Colonic mucosa (tissue), 4 donors: ENCODE measurements around the gene JAG2. TPM values are rescaled to one million over a fixed set of nuclear protein-coding genes. Genes with fewer than 3 reads are reported as not detected.

Source experiments
- DNase-seq: peaks from one replicate; pipeline ENCODE4 v3.0.0-alpha.2; 2020
- H3K27ac ChIP-seq: fragments of 200-600 bp; one replicate; pipeline ENCODE4 v1.8.0; 2021
- H3K27me3 ChIP-seq: fragments of 200-600 bp; one replicate; pipeline ENCODE4 v1.8.0; 2021
- H3K36me3 ChIP-seq: fragments of 200-600 bp; one replicate; pipeline ENCODE4 v1.8.0; 2021
- H3K4me1 ChIP-seq: fragments of 200-600 bp; one replicate; pipeline ENCODE4 v1.8.0; 2021; ENCODE audit warnings: mild to moderate bottlenecking
- H3K4me3 ChIP-seq: fragments of 200-600 bp; one replicate; pipeline ENCODE4 v1.8.0; 2021
- H3K9ac ChIP-seq, 2 donors: one replicate each; pipeline ENCODE4 v1.7.0; 2013; ENCODE audit warnings: control low read depth in 2 of 2, low read depth in 2 of 2, low read length in 2 of 2
- H3K9me3 ChIP-seq: fragments of 200-600 bp; one replicate; pipeline ENCODE4 v1.8.0; 2021
- CTCF ChIP-seq: fragments of 200-600 bp; IDR thresholded peaks from one replicate; pipeline ENCODE4 v1.8.0; 2022; ENCODE audit warnings: antibody characterized with exemption, mild to moderate bottlenecking
- intact Hi-C: fragments of 100-400 bp; cut with DNase I; formaldehyde crosslinking; loops from one replicate; pipeline ENCODE4 v1.14.1; 2022
- total RNA-seq, 2 donors: library from RNA; stranded (reverse); fragmentation: NEBNext Ultra II Directional in 1 of 2; extraction: Animal tissue kit (Norgen Biotek cat#: 25700) in 1 of 2; gene quantifications; one replicate each; pipeline ENCODE4 v1.2.1, GENCODE V29; 2021
- donor health status: healthy.
- donor health status: DM: no; HTN: no; CAD: no.
- donor health status: DM: no; HTN: no; CAD: no.

Gene JAG2
- total RNA-seq, 2 donors from 2014 or later = 8.2 to 11.0 TPM

GRCh38 chr14:105213361-105213760 is 44.8 kb upstream of the JAG2 start:
- H3K9ac ChIP-seq = no peak overlapping the region
- H3K4me3 ChIP-seq = no peak overlapping the region
- TF ChIP-seq CTCF = no peak
- no peaks in the 10 kb centered on the region for H3K9me3 ChIP-seq
- intact Hi-C loops = no loop called here
- no peak overlapping the region for H3K27ac ChIP-seq
- no peaks in the 10 kb centered on the region for H3K27me3 ChIP-seq
- no peak for DNase-seq
- no peaks in the 10 kb centered on the region for H3K36me3 ChIP-seq
- H3K4me1 ChIP-seq = no peaks in the 10 kb centered on the region

- Histone ChIP-seq H3K27me3 (no peaks in the 10 kb centered on the region), H3K4me1 (no peaks in the 10 kb centered on the region), H3K9ac (no peak overlapping the region), H3K4me3 (no peak overlapping the region), H3K27ac (no peak overlapping the region), H3K9me3 (no peaks in the 10 kb centered on the region), H3K36me3 (no peaks in the 10 kb centered on the region)
- intact Hi-C loops = no loop called here
- DNase-seq = no peak
- TF ChIP-seq CTCF = no peak
These were observed 44.1 kb upstream of the JAG2 start for GRCh38 chr14:105212541-105213300.

- H3K27ac ChIP-seq = no peak overlapping the region
- no peak for TF ChIP-seq CTCF
- no peak for DNase-seq
- no peaks in the 10 kb centered on the region for H3K36me3 ChIP-seq
- intact Hi-C loops = no loop called here
- H3K27me3 ChIP-seq = no peaks in the 10 kb centered on the region
- no peak overlapping the region for H3K4me3 ChIP-seq
- no peaks in the 10 kb centered on the region for H3K4me1 ChIP-seq
- H3K9ac ChIP-seq = no peak overlapping the region
- H3K9me3 ChIP-seq = no peaks in the 10 kb centered on the region
These were observed 43.1 kb upstream of the JAG2 start for GRCh38 chr14:105211758-105212089.

- no peak for DNase-seq
- H3K27me3 ChIP-seq = no peaks in the 10 kb centered on the region
- intact Hi-C loops = no loop called here
- H3K36me3 ChIP-seq = no peaks in the 10 kb centered on the region
- H3K4me3 ChIP-seq = no peak overlapping the region
- no peak overlapping the region for H3K9ac ChIP-seq
- TF ChIP-seq CTCF = no peak
- no peaks in the 10 kb centered on the region for H3K4me1 ChIP-seq
- no peaks in the 10 kb centered on the region for H3K9me3 ChIP-seq
- no peak overlapping the region for H3K27ac ChIP-seq
These were observed 42.6 kb upstream of the JAG2 start for GRCh38 chr14:105211086-105211757.

- Histone ChIP-seq H3K4me1 (no peaks in the 10 kb centered on the region), H3K27me3 (no peaks in the 10 kb centered on the region), H3K9me3 (no peaks in the 10 kb centered on the region), H3K9ac (no peak overlapping the region), H3K4me3 (no peak overlapping the region), H3K27ac (no peak overlapping the region), H3K36me3 (no peaks in the 10 kb centered on the region)
- TF ChIP-seq CTCF = no peak
- DNase-seq = no peak
- intact Hi-C loops = no loop called here
These were observed 41.9 kb upstream of the JAG2 start for GRCh38 chr14:105210266-105211025.
